Progenitor cell of endocrine pancreas (in vitro differentiated cells): Measurements from ENCODE around the gene MYLK2. TPM values are rescaled to one million over a fixed set of nuclear protein-coding genes. Genes with fewer than 3 reads are reported as not detected.
A peak's percentile ranks its signal among the peaks of the same experiment; 100 is the strongest.

Source experiments
- DNase-seq: peaks from one replicate; pipeline ENCODE4 v3.0.0; 2021; ENCODE audit warnings: low spot score; ENCODE audit not compliant: unreplicated experiment
- H3K27ac Mint-ChIP-seq: 2 replicates; pipeline ENCODE4 v1.8.0; 2021; ENCODE audit warnings: mild to moderate bottlenecking, moderate library complexity, mixed read lengths
- H3K27me3 Mint-ChIP-seq: 2 replicates; pipeline ENCODE4 v1.8.0; 2021; ENCODE audit warnings: mixed read lengths
- H3K36me3 Mint-ChIP-seq: 2 replicates; pipeline ENCODE4 v1.8.0; 2022; ENCODE audit warnings: mixed read lengths; ENCODE audit not compliant: insufficient read depth
- H3K4me1 Mint-ChIP-seq: 2 replicates; pipeline ENCODE4 v1.8.0; 2021; ENCODE audit warnings: low read depth, mixed read lengths
- H3K4me3 Mint-ChIP-seq: 2 replicates; pipeline ENCODE4 v1.8.0; 2021; ENCODE audit warnings: low read depth, mild to moderate bottlenecking, moderate library complexity, mixed read lengths
- H3K9me3 Mint-ChIP-seq: 2 replicates; pipeline ENCODE4 v1.8.0; 2021; ENCODE audit warnings: low read depth, mixed read lengths
- CTCF ChIP-seq: fragments of 200-600 bp; sonication (generic); IDR thresholded peaks from one replicate; pipeline ENCODE4 v1.5.0; 2021; ENCODE audit warnings: antibody characterized with exemption, mild to moderate bottlenecking; ENCODE audit not compliant: unreplicated experiment
- total RNA-seq: library from RNA; stranded (reverse); gene quantifications from 2 replicates; pipeline ENCODE4 v1.2.1, GENCODE V29; 2021

The MYLK2 gene
- total RNA-seq, 1 donor from 2014 or later = 0.38 TPM

- H3K4me3 Mint-ChIP-seq = no peak overlapping the region
- no peaks in the 10 kb centered on the region for H3K4me1 Mint-ChIP-seq
- H3K36me3 Mint-ChIP-seq = no peaks in the 10 kb centered on the region
- TF ChIP-seq CTCF = no peak
- DNase-seq = no peak
- H3K9me3 Mint-ChIP-seq = no peaks in the 10 kb centered on the region
- no peak overlapping the region for H3K27ac Mint-ChIP-seq
- H3K27me3 Mint-ChIP-seq = peaks cover 12% of the 10 kb centered on the region
Observed at GRCh38 chr20:31821427-31821826, 2.3 kb downstream of the MYLK2 start.

- peak; percentile 100 for TF ChIP-seq CTCF
- peak; percentile 92 for DNase-seq
- H3K4me3 Mint-ChIP-seq = no peak overlapping the region
- no peaks in the 10 kb centered on the region for H3K9me3 Mint-ChIP-seq
- H3K36me3 Mint-ChIP-seq = no peaks in the 10 kb centered on the region
- H3K4me1 Mint-ChIP-seq = no peaks in the 10 kb centered on the region
- peaks cover 12% of the 10 kb centered on the region for H3K27me3 Mint-ChIP-seq
- no peak overlapping the region for H3K27ac Mint-ChIP-seq
Observed at GRCh38 chr20:31822421-31823330, 3.5 kb downstream of the MYLK2 start.

GRCh38 chr20:31823360-31824124 is 4.4 kb downstream of the MYLK2 start:
- Mint-ChIP-seq H3K4me1 (no peaks in the 10 kb centered on the region), H3K9me3 (no peaks in the 10 kb centered on the region), H3K27me3 (peaks cover 12% of the 10 kb centered on the region), H3K36me3 (no peaks in the 10 kb centered on the region), H3K27ac (no peak overlapping the region), H3K4me3 (no peak overlapping the region)
- TF ChIP-seq CTCF = no peak
- no peak for DNase-seq

- Mint-ChIP-seq H3K9me3 (no peaks in the 10 kb centered on the region), H3K27me3 (peaks cover 12% of the 10 kb centered on the region), H3K4me3 (no peak overlapping the region), H3K27ac (no peak overlapping the region), H3K4me1 (no peaks in the 10 kb centered on the region), H3K36me3 (no peaks in the 10 kb centered on the region)
- DNase-seq = no peak
- TF ChIP-seq CTCF = no peak
Observed at GRCh38 chr20:31824125-31824485, 4.9 kb downstream of the MYLK2 start.

- Mint-ChIP-seq H3K9me3 (no peaks in the 10 kb centered on the region), H3K36me3 (no peaks in the 10 kb centered on the region), H3K27me3 (peaks cover 12% of the 10 kb centered on the region), H3K27ac (no peak overlapping the region), H3K4me3 (no peak overlapping the region), H3K4me1 (no peaks in the 10 kb centered on the region)
- no peak for DNase-seq
- no peak for TF ChIP-seq CTCF
Observed at GRCh38 chr20:31824554-31825313, 5.6 kb downstream of the MYLK2 start.
